Parathyroid adenoma (tissue), 2 donors: ENCODE measurements around the gene KCNIP3.
A peak's percentile ranks its signal among the peaks of the same experiment; 100 is the strongest.

ENCODE experiments used
- H2AFZ ChIP-seq: fragments of 300-600 bp; sonication (generic); one replicate; pipeline ENCODE4 v1.7.0; 2017; ENCODE audit warnings: antibody characterized with exemption, mild to moderate bottlenecking
- H3K27ac ChIP-seq: fragments of 300-600 bp; sonication (generic); one replicate; pipeline ENCODE4 v1.7.0; 2017
- H3K27me3 ChIP-seq: fragments of 300-600 bp; sonication (generic); one replicate; pipeline ENCODE4 v1.7.0; 2017; ENCODE audit warnings: low read length; ENCODE audit not compliant: control insufficient read depth, insufficient read depth
- H3K36me3 ChIP-seq: fragments of 300-600 bp; sonication (generic); one replicate; pipeline ENCODE4 v1.7.0; 2017; ENCODE audit warnings: low read length; ENCODE audit not compliant: control insufficient read depth, insufficient read depth
- H3K4me1 ChIP-seq: fragments of 300-600 bp; sonication (generic); one replicate; pipeline ENCODE4 v1.7.0; 2017; ENCODE audit warnings: control low read depth
- H3K4me2 ChIP-seq: fragments of 300-600 bp; sonication (generic); one replicate; pipeline ENCODE4 v1.7.0; 2017; ENCODE audit warnings: low read length
- H3K4me3 ChIP-seq: fragments of 300-600 bp; sonication (generic); one replicate; pipeline ENCODE4 v1.7.0; 2017; ENCODE audit warnings: low read depth, low read length
- H3K79me2 ChIP-seq: fragments of 300-600 bp; sonication (generic); one replicate; pipeline ENCODE4 v1.7.0; 2017; ENCODE audit warnings: control low read depth
- H3K9ac ChIP-seq: fragments of 300-600 bp; sonication (generic); one replicate; pipeline ENCODE4 v1.7.0; 2017; ENCODE audit warnings: mild to moderate bottlenecking
- H3K9me3 ChIP-seq: fragments of 300-600 bp; sonication (generic); one replicate; pipeline ENCODE4 v1.7.0; 2017; ENCODE audit warnings: low read length; ENCODE audit not compliant: control insufficient read depth
- TF ChIP-seq, protein P1 (sequence below): fragments of 300-600 bp; sonication (generic); IDR thresholded peaks from one replicate; pipeline ENCODE4 v1.7.0; 2017; ENCODE audit warnings: antibody characterized with exemption, mild to moderate bottlenecking
- donor health status: primary hyperparathyroidism.

KCNIP3 gene

DNA sequence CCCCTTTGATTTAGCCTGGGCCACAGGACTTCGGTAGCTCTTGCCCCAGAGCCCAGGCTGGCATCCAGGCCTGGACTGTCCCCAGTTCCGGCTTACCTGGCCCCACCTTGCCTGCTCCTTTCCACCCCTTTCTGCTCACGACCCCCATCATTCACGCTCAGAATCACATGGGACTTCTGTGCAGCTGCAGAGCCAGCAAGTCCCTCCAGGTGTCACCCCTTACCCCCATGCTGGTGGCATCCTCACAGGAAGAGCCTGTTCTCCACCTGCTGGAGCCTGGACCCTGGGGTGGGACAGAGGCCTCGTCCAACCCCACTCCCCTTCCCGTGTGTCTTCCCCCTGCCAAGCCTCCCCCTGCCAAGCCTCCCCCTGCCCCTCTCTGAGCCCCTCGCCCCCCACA lies 7.9 kb upstream of the KCNIP3 start:
- TF ChIP-seq, protein P1, sequence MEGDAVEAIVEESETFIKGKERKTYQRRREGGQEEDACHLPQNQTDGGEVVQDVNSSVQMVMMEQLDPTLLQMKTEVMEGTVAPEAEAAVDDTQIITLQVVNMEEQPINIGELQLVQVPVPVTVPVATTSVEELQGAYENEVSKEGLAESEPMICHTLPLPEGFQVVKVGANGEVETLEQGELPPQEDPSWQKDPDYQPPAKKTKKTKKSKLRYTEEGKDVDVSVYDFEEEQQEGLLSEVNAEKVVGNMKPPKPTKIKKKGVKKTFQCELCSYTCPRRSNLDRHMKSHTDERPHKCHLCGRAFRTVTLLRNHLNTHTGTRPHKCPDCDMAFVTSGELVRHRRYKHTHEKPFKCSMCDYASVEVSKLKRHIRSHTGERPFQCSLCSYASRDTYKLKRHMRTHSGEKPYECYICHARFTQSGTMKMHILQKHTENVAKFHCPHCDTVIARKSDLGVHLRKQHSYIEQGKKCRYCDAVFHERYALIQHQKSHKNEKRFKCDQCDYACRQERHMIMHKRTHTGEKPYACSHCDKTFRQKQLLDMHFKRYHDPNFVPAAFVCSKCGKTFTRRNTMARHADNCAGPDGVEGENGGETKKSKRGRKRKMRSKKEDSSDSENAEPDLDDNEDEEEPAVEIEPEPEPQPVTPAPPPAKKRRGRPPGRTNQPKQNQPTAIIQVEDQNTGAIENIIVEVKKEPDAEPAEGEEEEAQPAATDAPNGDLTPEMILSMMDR = peak; percentile 21
- no peak overlapping the region for H3K27ac ChIP-seq
- no peak overlapping the region for H3K9ac ChIP-seq
- no peaks in the 10 kb centered on the region for H3K79me2 ChIP-seq
- H3K9me3 ChIP-seq = no peaks in the 10 kb centered on the region
- no peaks in the 10 kb centered on the region for H3K36me3 ChIP-seq
- no peak overlapping the region for H3K4me2 ChIP-seq
- H3K27me3 ChIP-seq = no peaks in the 10 kb centered on the region
- no peak overlapping the region for H2AFZ ChIP-seq
- H3K4me3 ChIP-seq = no peak overlapping the region
- no peaks in the 10 kb centered on the region for H3K4me1 ChIP-seq

DNA sequence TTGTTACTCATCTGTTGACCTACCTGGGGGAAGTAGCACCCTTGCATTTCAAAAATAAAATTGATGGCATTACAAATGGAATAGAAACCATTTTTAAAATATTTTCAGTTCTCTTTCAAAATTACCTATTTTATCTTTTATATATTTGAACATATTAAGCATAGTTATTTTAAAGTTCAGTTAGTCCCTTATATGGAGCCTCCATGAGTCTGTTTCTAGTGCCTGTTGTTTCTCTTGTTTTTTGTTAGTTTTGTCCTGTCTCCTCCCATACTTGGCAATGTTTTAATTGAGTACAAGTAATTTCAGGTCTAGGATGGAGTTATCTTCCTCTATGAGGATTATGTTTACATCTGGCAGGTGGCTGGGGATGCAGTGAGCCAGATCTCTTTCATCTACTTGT lies 5.9 kb upstream of the KCNIP3 start:
- Histone ChIP-seq H3K27me3 (no peaks in the 10 kb centered on the region), H3K4me3 (no peak overlapping the region), H3K4me1 (peaks cover 5% of the 10 kb centered on the region), H3K9ac (no peak overlapping the region), H3K9me3 (no peaks in the 10 kb centered on the region), H3K4me2 (no peak overlapping the region), H3K36me3 (no peaks in the 10 kb centered on the region), H3K27ac (no peak overlapping the region), H3K79me2 (no peaks in the 10 kb centered on the region), H2AFZ (no peak overlapping the region)
- TF ChIP-seq, protein P1 = no peak

DNA sequence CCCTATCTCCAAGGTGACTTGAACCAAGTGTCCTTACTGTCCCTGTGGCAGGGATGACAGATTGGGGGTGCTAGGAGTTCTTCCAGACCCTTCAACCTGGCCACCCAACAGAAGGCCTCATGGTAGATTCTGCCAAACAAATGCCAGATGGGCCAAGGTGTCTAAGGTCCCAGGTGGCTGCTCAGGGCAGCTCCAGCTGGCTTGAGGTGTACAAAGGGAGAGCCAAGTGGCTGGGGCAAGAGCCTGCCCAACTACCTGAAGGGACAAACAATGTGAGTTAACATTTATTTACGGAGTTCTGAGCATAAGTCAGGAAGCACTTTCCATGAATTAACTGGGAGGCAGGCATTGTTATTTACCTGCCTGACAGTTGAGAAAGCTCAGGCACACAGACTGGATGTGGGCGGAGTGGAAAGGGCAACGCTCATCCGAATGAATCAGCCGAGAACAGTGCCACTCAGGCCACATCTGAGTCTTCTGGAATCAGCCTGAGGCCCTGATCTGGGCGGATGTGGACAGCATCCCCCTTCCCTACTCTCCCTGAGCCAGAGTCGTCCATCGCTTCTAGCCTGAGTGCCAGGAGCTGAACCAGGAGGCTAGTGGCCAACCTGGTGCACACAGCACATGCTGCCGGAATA lies 4.4 kb upstream of the KCNIP3 start:
- H3K27me3 ChIP-seq = no peaks in the 10 kb centered on the region
- no peaks in the 10 kb centered on the region for H3K79me2 ChIP-seq
- no peak overlapping the region for H2AFZ ChIP-seq
- H3K9ac ChIP-seq = no peak overlapping the region
- H3K4me3 ChIP-seq = no peak overlapping the region
- no peak overlapping the region for H3K27ac ChIP-seq
- TF ChIP-seq, protein P1 = no peak
- no peaks in the 10 kb centered on the region for H3K36me3 ChIP-seq
- no peak overlapping the region for H3K4me2 ChIP-seq
- no peaks in the 10 kb centered on the region for H3K9me3 ChIP-seq
- peaks cover 13% of the 10 kb centered on the region for H3K4me1 ChIP-seq

DNA sequence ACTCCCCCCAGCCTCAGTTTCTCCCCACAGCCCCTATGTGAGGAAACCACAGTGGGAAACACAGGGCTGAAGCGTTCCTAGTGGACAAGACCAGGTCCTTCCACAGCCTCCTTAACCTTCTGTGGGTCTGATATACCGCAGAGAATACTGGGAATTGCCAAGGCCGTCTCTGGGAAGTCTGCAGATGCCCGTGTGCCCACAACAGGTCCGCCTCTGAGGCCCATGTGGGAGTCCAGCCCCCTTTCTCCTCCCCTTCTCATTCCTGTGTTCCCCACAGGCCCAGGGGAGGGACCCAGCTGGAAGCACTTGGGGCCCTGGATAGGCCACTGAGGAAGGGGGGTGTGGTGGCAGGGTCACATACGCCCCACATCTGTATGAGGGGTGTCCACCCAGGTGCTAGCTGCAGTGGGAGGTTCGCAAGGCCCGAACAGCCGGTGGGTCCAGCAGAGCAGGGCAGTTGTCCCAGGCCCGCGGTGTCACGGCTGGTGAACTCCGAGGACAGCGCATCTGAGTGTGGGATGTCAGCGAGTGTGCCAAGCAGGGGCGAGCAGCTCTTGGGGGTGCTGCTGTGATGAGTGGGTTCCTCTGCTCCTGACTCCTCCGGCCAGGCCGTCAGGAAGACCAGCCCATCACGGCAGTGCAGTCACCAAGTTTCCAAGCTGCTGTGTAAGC lies 2.4 kb upstream of the KCNIP3 start:
- no peaks in the 10 kb centered on the region for H3K79me2 ChIP-seq
- no peaks in the 10 kb centered on the region for H3K9me3 ChIP-seq
- no peak overlapping the region for H2AFZ ChIP-seq
- peaks cover 20% of the 10 kb centered on the region for H3K4me1 ChIP-seq
- no peaks in the 10 kb centered on the region for H3K36me3 ChIP-seq
- H3K9ac ChIP-seq = no peak overlapping the region
- no peak overlapping the region for H3K4me2 ChIP-seq
- H3K27ac ChIP-seq = no peak overlapping the region
- TF ChIP-seq, protein P1 = no peak
- H3K4me3 ChIP-seq = no peak overlapping the region
- no peaks in the 10 kb centered on the region for H3K27me3 ChIP-seq

DNA sequence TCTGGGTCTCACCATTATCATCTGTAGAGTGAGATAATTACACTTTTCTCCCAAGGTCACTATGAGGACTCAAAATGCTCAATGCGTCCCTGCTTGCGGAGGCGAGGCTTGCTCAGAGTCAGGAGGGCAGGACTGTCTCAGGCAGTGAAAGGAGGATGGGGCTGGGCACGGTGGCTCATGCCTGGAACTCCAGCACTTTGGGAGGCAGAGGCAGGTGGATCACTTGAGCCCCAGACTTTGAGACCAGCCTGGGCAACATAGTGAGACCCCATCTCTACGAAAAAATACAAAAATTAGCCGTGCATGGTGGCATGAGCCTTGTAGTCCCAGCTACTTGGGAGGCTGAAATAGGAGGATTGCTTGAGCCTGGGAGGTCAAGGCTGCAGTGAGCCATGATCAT lies 1.8 kb upstream of the KCNIP3 start:
- Histone ChIP-seq H2AFZ (no peak overlapping the region), H3K4me3 (no peak overlapping the region), H3K9ac (no peak overlapping the region), H3K4me2 (no peak overlapping the region), H3K4me1 (peaks cover 26% of the 10 kb centered on the region), H3K9me3 (no peaks in the 10 kb centered on the region), H3K27me3 (no peaks in the 10 kb centered on the region), H3K36me3 (no peaks in the 10 kb centered on the region), H3K79me2 (no peaks in the 10 kb centered on the region), H3K27ac (no peak overlapping the region)
- TF ChIP-seq, protein P1 = no peak
